HL-60 (cell line): ENCODE results near the gene MAP3K20.

Source experiments
- GABPA ChIP-seq: IDR thresholded peaks from 2 replicates; pipeline ENCODE4 v1.6.1; 2012; ENCODE audit warnings: low read depth
- POLR2AphosphoS5 ChIP-seq: IDR thresholded peaks from 2 replicates; pipeline ENCODE4 v1.6.1; 2012; ENCODE audit warnings: low read depth
- TF ChIP-seq, protein P1 (sequence below): IDR thresholded peaks from one replicate; pipeline ENCODE4 v1.5.1; 2011; ENCODE audit warnings: low read length, control low read depth, inconsistent platforms; ENCODE audit not compliant: insufficient read depth

DNA sequence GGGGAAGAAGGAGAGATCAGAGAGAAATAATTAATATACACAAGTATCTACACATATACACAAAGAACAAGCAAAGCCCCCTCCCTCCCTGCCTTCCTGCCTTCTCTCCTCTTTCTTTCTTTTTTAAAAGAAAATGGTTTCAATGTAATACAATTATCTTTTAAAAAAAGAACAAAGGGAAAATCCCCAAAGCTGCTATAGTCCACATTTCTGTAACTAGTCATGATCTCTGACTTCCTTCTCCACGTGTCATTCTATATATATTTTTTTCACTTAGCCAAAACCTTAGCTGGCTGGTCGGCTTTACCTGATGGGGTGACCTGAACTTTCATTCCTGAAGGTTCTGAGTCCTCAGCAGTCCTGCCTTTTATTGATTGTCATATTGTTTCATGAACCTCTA is 44.3 kb downstream of the MAP3K20 start:
- TF ChIP-seq POLR2AphosphoS5 (no peak), GABPA (no peak)
- TF ChIP-seq, protein P1, sequence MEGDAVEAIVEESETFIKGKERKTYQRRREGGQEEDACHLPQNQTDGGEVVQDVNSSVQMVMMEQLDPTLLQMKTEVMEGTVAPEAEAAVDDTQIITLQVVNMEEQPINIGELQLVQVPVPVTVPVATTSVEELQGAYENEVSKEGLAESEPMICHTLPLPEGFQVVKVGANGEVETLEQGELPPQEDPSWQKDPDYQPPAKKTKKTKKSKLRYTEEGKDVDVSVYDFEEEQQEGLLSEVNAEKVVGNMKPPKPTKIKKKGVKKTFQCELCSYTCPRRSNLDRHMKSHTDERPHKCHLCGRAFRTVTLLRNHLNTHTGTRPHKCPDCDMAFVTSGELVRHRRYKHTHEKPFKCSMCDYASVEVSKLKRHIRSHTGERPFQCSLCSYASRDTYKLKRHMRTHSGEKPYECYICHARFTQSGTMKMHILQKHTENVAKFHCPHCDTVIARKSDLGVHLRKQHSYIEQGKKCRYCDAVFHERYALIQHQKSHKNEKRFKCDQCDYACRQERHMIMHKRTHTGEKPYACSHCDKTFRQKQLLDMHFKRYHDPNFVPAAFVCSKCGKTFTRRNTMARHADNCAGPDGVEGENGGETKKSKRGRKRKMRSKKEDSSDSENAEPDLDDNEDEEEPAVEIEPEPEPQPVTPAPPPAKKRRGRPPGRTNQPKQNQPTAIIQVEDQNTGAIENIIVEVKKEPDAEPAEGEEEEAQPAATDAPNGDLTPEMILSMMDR, result no peak
